Bronchial epithelial cell (primary cell): ENCODE data around the gene CDH1. TPM values are rescaled to one million over a fixed set of nuclear protein-coding genes. Genes with fewer than 3 reads are reported as not detected.

Experiments
- DNase-seq: peaks from one replicate; pipeline ENCODE4 v3.0.0-alpha.2; 2010; ENCODE audit warnings: low read depth
- FAIRE-seq: peaks from 2 replicates; lab custom pipeline; 2011; peaks lifted over from hg19 to GRCh38; lab: Jason Lieb, UNC
- H3K27me3 ChIP-seq: 2 replicates; pipeline ENCODE4 v1.5.1; 2011; ENCODE audit warnings: low read length; ENCODE audit not compliant: control insufficient read depth, insufficient read depth
- H3K36me3 ChIP-seq: 2 replicates; pipeline ENCODE4 v1.5.1; 2011; ENCODE audit warnings: low read length; ENCODE audit not compliant: control insufficient read depth, insufficient read depth
- H3K4me3 ChIP-seq: 2 replicates; pipeline ENCODE4 v1.5.1; 2011; ENCODE audit warnings: mild to moderate bottlenecking, low read depth, low read length, control low read depth
- CTCF ChIP-seq: IDR thresholded peaks from 2 replicates; pipeline ENCODE4 v1.5.1; 2011; ENCODE audit warnings: mild to moderate bottlenecking, moderate library complexity, low read length, control low read depth, inconsistent platforms; ENCODE audit not compliant: insufficient read depth, severe bottlenecking
- total RNA-seq: library from RNA; depleted of rRNA; stranded (reverse); fragments of >200 nt; gene quantifications from 2 replicates; pipeline ENCODE4 v1.2.1, GENCODE V29; 2014

The CDH1 gene
- total RNA-seq, 1 donor from 2014 or later, result 250 TPM

- H3K36me3 ChIP-seq, result peaks cover 2% of the 10 kb centered on the region
- FAIRE-seq (no peak), DNase-seq (no peak)
- H3K4me3 ChIP-seq, result no peak overlapping the region
- TF ChIP-seq CTCF, result no peak
- H3K27me3 ChIP-seq, result no peaks in the 10 kb centered on the region
Measured at GRCh38 chr16:68866933-68867332, 129.8 kb downstream of the CDH1 start.

GRCh38 chr16:68869492-68870088 lies 132.5 kb downstream of the CDH1 start:
- Histone ChIP-seq H3K4me3 (no peak overlapping the region), H3K36me3 (no peaks in the 10 kb centered on the region), H3K27me3 (no peaks in the 10 kb centered on the region)
- FAIRE-seq (no peak), DNase-seq (no peak)
- TF ChIP-seq CTCF, result no peak

GRCh38 chr16:68873635-68874471 lies 136.8 kb downstream of the CDH1 start:
- DNase-seq (no peak), FAIRE-seq (no peak)
- Histone ChIP-seq H3K36me3 (peaks cover 1% of the 10 kb centered on the region), H3K4me3 (no peak overlapping the region), H3K27me3 (no peaks in the 10 kb centered on the region)
- no peak for TF ChIP-seq CTCF

- H3K4me3 ChIP-seq, result no peak overlapping the region
- TF ChIP-seq CTCF, result no peak
- DNase-seq (no peak), FAIRE-seq (no peak)
- no peaks in the 10 kb centered on the region for H3K27me3 ChIP-seq
- peaks cover 1% of the 10 kb centered on the region for H3K36me3 ChIP-seq
Measured at GRCh38 chr16:68875871-68876270, 138.8 kb downstream of the CDH1 start.

GRCh38 chr16:68883685-68884084 lies 146.6 kb downstream of the CDH1 start:
- no peaks in the 10 kb centered on the region for H3K36me3 ChIP-seq
- no peak overlapping the region for H3K4me3 ChIP-seq
- TF ChIP-seq CTCF, result no peak
- FAIRE-seq (no peak), DNase-seq (no peak)
- no peaks in the 10 kb centered on the region for H3K27me3 ChIP-seq

- Histone ChIP-seq H3K27me3 (no peaks in the 10 kb centered on the region), H3K36me3 (no peaks in the 10 kb centered on the region), H3K4me3 (no peak overlapping the region)
- DNase-seq, result no peak
- no peak for FAIRE-seq
- no peak for TF ChIP-seq CTCF
Measured at GRCh38 chr16:68884401-68884800, 147.3 kb downstream of the CDH1 start.
